ENCODE results near the gene CROCC2.
A peak's percentile ranks its signal among the peaks of the same experiment; 100 is the strongest.

Gene CROCC2

DNA sequence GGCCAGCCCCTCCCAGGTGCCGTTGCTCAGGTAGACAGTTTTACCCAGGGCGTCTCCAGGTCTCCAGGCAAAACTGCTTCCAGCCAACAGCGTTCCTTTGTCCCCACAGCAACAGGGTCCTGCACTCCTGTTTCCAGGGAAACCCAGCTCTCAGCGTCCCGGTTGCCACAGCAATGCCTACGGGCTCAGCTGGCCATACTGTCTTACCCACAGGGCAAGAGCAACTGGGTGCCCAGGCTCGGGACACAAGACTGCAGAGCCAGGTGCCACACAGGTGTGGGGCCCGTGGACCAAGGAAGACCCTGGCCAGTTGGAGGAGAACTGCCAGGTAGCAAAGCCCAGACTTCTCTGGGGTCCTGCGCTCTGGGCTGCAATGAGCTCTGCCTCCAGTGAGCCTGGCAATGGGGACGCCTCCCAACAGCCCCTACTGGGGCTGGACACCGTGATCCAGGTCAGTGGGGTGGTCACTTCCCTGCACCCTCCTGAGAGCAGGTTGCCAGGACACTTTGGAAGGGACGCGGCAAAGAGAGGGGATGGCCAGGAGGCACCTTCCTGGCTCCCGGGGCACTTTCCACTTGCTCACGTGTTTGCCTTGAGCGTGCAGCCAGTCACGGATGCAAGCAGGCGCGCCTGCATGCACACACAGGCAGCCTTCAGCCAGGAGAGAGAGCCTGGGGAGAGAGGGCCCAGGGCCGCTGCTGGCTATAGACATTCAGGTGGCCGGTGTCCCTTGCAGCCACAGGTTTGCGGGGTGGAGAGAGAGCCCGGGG lies at the start of gene CROCC2:
Gene CROCC2 (plus strand): TSS at position 196 of the 770 bp plus-strand sequence. CDS start 178 bp downstream, at position 374.
- DNase-seq, result peak; percentile 94

DNA sequence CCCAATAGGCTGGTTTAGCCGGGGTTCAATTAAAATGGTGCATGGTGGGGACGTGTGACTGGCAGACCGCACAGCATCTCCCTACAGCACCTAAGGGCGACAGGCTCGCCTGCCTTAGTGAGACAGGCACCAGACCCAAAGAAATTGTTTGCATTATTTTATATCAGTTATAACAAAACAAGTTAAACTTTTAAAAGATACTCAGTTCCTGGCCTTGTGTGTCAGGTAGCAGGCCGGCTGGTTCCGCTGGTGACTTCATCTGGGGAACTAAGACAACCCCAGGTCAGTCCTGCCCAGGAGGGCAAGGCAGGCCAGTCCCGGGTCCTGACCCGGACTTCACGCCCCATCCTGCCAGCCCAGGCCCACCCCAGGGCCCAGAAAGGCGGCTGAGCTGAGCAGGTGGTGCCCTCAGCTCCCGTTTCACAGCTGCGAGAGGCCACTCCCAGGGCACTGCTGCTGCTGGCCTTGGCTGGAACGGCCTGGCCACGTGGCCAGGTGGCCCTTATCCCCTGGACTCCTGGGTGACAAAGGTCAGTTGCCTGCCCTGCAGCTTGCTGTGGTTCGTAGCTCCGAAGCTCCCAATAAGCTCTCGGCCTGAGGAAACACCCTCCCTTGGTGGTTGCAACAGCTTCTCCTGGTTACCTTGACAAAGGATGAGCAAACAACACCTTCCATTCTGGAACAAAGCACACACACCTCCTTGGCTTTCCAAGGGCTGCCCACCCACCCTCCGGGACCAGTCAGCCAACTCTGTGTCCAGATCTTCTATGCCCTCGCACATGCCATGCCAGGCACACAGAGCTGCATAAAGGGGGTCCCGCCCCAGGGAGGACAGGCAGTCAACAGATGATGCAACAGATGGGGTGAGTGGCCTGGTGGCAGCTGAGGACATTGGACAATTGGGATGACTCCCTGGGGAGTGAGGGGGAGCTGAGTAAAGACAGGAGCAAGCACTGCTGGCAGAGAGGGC lies 48.8 kb upstream of the CROCC2 start:
- DNase-seq, result peak; percentile 47

DNA sequence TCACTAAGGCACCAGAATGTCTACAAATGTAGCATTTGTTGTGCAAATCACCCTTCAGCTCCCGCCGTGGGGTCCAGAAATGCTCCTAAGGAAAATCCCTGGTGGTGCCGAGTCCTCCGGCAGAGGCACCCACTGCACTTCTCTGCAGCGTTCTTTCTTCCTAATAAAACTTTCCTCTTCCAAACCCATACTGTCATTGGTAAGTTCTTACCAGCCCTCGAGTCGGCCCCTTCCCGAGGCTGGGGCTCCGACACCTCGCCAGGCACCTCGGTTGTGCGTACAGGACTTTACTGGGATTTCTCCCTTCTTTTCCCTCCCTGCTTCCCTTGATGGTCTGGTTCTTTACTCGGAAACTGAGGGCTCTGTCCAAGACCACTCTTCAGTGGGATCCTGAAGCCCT lies 47.8 kb upstream of the CROCC2 start:
- DNase-seq, result no peak

DNA sequence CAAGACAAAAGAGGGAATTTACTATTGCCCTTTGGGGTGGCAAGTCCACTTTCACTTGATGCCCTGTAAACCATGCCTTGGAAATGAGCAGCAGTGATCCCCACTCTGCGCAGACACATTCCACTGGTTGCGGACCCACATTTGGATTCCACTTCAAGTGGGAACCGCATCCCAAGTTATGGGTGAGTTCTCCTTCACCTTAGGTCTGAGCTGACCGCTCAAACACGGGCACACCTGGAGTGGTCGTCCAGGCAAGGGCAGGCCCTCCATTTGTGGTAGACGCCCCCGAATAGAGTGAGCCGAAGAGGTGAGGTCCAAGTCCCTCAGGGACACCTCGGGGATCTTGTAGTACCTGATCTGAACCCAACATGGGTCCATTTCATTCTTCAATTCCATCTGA lies 47.3 kb upstream of the CROCC2 start:
- no peak for DNase-seq

DNA sequence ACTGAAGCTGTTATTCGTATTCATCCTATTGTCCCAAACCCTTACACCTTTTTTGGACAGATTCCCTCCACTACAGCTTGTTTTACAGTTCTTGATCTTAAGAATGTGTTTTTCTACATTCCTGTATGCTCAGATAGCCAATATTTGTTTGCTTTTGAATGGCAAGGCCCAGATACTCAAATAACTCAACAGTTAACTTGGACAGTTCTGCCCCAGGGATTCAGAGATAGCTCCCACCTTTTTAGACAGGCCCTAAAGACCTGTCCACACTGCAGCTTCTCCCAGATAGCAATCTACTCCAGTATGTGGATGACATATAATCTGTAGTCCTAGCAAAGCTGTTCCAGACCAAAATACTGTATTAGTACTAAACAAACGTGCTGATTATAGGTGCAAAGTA lies 44.6 kb upstream of the CROCC2 start:
- no peak for DNase-seq

DNA sequence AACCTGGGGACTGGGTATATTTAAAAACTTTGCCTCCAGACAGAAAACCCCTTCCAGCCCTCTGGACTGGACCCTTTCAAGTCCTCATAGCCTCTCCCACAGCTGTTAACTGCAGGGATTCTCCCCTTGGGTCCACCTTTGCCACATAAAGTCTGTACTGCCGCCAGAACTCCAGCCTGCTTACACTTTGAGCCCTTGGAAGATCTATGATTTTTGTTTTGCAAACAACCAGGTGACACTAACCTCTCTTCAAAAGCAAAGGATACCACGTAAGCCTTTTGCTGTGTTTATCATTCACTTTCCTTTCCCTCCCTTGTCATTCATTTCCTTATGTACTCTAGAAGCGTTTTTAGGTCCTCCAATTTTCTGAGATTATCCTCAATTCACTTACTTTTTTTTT lies 41.7 kb upstream of the CROCC2 start:
- DNase-seq, result no peak

DNA sequence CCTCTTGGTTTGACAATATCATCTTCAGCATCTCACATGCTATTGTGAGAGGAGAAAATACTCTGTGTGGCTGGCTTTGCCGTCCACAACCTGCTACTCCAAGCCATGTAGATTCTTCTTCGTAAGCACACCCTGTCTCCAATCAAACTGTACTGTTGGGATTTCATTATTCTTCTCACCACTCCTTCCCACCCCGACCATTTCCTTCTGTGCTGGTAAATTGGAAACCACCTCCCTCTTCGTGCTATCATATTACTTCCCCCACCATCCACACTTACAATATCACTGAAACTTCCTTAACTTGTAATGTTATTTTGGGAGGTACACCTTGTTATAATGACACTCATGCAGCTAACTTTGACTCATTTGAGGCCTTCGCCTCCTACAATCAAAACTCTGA lies 40.7 kb upstream of the CROCC2 start:
- DNase-seq, result no peak

DNA sequence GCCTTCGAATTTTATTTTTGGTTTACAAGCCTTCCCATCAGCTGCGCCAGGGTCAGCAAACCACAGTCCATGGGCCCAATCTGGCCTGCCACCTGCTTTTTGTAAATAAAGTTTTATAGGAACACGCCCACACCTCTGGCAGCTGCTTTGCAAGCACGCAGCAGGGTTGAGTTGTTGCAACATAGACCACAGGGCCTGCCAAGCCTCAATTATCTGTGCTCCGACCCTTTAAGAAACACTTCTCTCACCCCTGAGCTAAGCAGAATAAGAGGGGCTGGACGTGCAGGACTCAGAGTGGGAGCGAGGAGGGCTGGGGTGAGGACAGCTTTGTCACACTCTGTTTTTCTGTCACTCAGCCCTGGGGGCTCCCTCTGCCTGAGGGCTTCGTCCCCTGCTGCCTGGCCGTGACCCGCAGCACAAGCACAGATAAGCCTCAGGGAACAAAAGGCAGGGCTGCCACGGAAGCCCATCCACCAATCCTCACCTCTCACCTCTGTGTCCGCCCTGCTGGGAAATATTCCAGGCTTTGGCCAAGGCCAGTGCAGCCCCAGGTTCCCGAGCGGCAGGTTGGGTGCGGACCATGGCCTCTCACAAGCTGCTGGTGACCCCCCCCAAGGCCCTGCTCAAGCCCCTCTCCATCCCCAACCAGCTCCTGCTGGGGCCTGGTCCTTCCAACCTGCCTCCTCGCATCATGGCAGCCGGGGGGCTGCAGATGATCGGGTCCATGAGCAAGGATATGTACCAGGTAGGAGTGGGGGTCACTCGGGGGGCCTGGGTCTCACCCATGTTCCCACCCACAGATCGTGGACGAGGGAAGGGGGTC lies 37.6 kb upstream of the CROCC2 start, which contains the start of gene AGXT:
Gene AGXT (plus strand): TSS at position 539 of the 823 bp plus-strand sequence. CDS start 42 bp downstream, at position 581.
- DNase-seq, result no peak

DNA sequence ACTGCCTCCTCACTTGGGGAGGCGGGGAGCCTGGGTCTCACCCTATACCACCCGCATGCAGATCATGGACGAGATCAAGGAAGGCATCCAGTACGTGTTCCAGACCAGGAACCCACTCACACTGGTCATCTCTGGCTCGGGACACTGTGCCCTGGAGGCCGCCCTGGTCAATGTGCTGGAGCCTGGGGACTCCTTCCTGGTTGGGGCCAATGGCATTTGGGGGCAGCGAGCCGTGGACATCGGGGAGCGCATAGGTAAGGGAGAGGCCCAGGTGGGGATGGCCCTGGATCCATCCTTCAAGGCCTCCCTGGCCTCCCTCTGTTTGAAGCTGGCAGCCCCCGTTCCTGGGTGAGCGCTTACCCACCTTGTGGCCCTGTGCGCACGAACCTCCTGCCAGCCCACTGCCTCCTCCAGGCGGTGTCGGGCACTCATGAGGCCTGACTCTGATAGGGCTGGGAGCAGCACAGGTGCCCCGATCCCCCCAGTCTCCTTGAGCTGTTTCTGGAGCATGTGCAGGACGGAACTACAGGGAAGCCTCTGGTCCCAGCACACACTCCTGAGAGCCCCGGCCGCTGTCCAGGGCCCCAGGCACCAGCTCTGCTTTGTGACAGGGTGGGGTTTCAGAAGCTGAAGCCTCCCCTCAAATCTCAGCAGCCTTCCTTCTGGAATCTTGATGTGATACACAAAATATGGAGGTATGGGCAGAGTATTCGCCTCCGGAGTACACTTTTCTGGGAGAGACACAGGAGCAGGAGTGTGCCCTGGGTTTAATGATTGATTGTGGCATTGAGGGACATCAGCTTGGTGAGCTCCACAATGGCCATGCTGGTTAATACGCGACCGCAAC lies 36.8 kb upstream of the CROCC2 start:
- DNase-seq, result no peak

DNA sequence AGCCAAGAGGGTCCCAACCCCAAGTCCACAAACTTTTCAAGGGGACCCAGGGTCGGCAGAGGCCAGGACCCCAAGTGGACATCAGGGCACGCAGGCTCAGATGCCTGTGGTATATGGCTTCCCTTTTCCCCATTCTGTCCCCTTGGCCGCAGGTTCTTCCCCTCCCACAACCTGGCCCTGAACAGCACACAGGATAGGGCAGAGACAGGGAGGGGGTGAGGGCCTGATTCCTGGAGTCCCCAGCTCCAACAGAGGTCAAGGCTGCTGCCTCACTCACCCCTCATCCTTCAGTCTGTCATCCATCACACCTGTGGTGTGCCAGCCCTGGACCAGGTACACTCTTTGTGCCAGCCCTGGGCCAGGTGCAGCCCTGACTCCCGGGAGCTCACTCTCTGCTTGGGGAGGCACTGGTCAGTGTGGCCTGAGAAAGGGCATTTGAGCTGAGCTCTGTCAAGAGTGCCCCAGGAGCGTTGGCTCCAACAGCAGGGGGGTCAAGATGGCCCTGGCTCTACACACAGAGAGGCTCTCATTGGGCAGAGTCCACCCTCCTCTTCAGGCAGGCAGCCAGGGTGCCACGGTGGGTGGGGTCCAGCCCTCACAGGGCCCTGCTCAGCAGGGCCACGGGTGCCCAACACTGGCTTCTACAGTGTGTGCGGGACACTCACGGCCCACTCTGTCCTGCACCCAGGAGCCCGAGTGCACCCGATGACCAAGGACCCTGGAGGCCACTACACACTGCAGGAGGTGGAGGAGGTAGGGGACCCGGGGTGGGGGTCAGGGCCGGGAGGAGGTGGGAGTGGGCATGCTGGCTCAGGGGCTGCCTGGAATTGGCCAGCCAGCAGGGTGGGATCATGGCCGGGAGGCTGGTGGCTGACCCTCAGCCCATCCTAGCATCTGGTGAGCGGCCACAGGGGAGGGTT lies 35.9 kb upstream of the CROCC2 start:
- DNase-seq, result no peak

DNA sequence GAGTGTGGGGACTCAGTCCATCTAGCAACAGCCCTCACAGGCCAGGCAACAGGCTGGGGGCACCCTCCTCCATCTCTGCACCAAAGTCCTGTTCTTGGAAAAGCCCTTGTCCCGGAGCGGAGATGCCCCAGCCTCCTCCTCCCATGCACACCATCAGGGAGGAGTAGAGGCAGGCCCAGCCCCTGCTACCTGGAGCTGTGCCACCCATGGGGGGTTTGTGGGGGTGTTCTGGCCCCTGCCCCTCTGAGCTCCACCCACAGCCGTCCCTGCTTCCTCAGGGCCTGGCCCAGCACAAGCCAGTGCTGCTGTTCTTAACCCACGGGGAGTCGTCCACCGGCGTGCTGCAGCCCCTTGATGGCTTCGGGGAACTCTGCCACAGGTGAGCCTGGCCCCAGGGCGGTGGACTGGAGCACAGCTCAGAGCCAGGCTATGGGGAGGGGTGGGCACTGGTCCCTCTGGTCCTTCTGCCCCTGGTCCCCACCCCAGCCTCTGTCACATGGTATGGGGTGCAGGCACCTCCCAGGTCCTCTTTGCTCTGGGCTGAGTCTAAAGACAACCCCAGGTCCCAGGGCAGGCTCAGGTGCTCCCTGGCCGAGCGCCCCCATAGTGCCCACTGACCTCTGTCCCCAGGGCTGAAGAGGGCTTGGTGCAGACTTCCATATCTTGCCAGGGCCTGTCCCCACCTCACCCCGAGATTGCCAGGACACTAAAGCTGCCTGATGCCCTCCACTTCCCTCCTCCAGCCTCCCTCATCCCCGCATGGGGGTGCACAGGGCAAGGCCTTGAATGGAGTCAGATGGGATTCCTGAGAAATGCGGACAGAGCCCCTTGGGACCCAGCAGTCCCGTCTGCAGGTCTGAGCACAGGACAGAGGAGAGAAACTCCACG lies 34.8 kb upstream of the CROCC2 start:
- no peak for DNase-seq

DNA sequence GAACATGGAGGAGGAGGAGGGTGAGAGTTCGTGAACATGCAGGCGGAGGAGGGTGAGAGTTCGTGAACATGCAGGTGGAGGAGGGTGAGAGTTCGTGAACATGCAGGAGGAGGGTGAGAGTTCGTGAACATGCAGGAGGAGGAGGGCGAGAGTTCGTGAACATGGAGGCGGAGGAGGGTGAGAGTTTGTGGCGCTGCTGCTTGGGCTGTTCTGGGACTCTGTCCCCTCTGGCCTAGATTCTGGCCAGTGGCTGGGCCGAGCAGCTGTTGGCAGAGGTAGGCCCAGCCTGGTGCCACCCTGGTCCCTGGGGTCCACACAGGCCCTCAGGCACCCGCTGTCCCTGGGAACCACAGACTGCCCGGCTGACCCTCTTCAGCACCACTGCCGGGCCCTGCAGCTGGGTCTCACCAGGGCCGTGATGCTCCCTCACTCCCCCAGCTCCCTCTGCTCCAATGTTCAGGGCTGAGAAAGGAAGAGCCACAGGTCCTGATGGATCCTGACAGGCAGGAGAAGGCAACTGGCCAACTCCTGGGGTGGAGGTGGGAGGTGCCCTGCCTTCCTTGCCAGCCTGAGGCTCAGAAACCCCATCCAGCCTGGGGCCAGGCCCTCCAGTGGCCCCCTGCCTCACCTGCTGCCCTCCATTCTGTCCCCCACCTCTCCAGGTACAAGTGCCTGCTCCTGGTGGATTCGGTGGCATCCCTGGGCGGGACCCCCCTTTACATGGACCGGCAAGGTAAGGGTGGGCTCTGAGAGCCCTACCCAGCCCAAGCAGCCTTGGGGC lies 33.6 kb upstream of the CROCC2 start:
- DNase-seq, result no peak

DNA sequence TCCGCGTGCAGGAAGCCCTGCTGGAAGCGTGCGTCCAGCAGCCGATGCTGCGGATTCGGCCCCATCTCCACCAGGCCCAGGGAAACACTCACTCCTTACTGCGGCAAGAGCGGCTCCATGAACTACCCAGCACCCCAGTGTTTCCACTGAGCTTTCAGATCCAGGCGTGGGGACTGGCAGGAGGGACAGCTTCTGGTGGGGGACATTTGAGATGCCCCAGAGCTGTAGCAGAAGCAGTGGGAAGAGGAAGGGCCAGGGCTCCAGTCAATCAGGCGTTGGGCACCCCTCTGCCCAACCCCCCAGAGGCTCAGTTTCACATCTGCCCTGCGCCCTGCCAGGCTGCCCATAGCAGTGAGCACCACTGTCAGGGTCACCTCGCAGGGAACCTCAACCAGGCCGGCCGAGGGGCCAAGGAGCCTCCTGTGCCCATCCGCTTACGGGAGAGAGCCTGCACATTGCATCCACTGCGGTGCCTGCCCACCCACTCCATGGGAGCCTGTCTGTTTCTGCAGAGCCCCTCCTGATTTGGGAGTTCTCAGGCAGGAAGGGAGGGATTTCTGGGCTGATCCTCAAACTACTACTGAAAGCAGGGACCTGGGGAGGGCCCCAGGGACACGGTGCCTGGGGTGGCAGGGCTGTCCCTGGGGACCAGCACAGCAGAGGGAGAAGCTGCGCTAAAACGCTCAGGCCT lies 32.9 kb upstream of the CROCC2 start:
- DNase-seq, result no peak

DNA sequence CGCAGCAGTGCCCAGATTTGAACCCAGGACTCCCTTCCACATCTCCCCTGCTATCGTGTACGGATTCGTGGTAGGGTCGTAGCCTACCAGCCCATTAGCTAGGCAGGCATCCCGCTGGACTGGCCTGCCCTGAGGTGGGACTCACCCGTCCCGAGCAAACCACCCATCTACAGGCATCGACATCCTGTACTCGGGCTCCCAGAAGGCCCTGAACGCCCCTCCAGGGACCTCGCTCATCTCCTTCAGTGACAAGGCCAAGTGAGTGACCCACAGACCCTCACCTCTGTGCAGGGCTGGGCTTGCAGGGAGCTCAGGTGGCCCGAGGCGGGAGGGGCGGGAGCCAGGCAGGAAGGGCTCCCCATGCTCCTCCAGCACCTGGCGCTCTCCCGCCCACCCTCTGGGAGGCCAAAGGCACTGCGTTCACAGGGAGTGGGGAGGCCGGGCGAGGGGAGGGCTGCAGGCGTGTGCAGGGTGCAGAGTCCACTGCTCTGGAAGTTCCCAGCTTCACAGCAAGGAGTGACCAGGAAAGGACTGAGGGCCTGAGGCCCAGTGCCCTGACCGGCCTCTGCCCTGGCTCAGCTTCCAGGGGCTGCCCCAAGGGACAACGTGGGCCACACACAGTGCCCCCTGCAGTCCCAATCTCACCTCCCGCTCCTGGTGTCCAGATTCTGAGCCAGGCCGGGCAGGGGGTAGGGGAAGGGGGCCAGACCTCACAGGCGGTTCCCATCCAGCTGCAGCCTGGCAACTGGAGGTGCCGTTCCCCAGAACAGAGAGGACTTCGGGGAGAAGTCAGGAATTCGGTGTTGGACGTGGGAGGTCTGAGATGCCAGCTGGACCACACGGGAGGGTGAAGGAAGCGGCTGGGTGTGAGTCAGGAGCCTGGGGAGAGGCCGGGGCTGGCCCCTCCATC lies 32.1 kb upstream of the CROCC2 start:
- peak; percentile 31 for DNase-seq

DNA sequence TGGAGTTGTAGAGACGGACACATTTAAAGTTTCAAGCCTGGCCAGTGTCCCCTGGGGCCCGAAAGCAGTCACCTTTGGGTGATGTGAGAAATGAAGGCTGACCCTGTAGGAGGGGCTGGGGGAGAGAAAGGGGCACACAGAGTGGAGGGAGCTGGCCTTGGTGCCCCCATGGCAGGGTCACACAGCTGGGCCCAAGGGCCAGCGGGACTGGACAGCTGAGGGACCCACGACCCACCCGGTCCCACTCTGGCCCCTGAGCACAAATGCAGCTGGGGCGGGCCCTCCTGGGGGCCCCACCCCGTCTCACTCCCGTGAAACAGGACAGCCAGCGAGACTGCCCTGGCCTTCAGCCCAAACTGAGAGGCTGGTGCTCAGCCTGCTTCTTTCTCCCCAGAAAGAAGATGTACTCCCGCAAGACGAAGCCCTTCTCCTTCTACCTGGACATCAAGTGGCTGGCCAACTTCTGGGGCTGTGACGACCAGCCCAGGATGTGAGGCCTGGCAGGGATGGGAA lies 31.4 kb upstream of the CROCC2 start:
- DNase-seq, result no peak

DNA sequence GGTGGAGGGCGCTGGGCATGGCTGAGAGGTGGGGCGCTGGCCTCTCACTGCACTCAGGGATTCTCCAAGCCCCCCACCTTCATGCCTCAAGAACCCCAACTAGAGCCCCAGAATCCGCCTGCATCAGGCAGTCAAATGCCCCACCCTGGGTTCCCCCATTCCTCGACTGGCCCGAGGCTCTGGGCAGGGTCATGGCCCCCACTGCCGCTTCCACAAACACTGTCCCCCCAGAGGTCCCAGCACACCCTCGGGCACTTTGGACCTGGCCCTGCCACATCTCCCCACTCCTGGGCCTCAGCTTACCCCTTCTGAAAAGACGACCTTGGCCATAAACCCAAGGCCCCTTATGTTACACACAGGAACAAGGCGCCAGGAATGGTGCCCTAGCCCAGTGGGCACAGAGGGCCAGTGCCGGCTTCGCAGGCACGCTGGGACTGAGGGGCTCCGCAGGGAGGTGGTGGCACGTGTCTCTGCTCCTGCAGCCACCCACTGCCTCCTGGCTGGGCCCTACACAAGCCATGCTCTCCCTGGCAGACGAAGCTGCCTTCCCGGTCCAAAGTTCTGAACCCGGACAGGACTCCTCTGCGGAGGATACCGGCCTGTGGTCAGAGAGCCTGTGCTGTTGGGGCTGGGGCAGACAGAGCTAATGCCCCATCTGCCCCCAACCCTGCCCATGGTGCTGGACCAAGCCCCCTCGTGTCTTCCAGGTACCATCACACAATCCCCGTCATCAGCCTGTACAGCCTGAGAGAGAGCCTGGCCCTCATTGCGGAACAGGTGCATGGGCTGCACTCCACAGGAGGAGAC lies 30.7 kb upstream of the CROCC2 start:
- DNase-seq, result no peak
